ENCODE results near the gene NFIB.

The NFIB gene

DNA sequence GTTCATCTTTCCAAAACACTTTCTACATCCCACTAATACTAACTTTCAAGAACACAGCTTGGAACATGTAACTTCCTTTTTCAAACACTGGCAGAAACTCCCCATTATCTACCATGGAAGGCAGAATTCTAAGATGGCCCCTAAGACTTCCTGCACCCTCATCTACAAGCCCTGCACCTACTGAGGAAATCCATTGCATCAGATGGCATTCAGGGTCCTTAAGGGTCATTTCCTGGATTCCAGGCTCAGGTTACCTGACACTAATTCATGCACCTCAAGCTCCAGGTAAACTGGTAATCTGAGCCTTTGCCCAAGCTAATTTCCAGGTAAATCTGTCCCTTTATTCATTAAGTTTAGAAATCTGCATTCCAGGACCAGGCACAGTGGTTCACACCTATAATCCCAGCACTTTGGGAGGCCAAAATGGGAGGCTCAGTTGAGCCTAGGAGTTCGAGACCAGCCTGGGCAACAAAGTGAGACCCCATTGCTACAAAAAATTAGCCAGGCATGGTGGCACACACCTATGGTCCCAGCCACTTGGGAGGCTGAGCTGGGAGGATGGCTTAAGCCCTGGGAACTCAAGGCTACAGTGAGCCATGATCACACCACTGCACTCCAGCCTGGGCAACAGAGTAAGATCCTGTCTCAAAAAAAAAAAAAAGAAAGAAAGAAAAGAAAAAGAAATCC, 91.6 kb downstream of the NFIB start:
- TF ChIP-seq, protein P1, sequence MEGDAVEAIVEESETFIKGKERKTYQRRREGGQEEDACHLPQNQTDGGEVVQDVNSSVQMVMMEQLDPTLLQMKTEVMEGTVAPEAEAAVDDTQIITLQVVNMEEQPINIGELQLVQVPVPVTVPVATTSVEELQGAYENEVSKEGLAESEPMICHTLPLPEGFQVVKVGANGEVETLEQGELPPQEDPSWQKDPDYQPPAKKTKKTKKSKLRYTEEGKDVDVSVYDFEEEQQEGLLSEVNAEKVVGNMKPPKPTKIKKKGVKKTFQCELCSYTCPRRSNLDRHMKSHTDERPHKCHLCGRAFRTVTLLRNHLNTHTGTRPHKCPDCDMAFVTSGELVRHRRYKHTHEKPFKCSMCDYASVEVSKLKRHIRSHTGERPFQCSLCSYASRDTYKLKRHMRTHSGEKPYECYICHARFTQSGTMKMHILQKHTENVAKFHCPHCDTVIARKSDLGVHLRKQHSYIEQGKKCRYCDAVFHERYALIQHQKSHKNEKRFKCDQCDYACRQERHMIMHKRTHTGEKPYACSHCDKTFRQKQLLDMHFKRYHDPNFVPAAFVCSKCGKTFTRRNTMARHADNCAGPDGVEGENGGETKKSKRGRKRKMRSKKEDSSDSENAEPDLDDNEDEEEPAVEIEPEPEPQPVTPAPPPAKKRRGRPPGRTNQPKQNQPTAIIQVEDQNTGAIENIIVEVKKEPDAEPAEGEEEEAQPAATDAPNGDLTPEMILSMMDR (IDR thresholded peaks at IDR 0.05; ENCODE audit: low read depth, low read length), result no peak
- no peak overlapping the region for H3K4me3 ChIP-seq (ENCODE audit: low read depth, low read length)

DNA sequence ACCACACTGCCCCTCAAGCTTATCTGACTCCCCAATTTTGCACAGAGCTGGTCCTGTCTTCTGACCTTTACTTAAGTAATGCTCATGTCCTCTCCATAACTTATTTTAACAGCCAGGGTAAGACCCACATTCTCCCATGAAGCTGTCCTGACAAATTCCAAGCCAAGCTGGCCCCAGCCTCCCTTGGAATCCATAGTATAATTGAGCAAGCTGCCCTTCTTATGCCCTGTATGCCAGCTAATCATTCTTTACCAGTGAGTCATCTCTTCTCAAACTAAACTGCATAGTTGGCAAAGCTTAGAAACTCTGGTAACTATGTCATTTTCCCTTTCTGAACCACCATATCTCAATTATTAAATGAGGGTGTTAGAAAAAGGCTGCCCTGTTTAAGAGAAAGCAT, 92.4 kb downstream of the NFIB start:
- TF ChIP-seq, protein P1 (IDR thresholded peaks at IDR 0.05; ENCODE audit: low read depth, low read length), result no peak
- H3K4me3 ChIP-seq (ENCODE audit: low read depth, low read length), result no peak overlapping the region

DNA sequence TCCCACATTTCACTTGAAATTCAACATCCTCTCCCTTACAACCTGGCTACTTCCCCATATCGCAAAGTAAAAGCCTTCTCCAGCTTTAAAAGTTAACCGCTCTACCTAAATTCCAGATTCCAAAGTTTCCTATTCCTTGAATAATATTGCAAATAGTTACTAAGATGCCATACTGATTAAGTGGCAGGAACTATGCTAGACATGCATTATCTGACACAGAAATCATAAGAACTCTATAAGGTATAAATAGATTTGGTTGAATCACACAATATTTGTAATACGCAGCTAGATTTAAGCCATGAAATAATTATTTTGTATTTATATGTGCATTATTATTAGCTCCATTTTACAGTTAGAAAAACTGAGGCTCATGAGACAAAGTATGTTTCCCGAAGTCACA, 92.8 kb downstream of the NFIB start:
- TF ChIP-seq, protein P1 (IDR thresholded peaks at IDR 0.05; ENCODE audit: low read depth, low read length), result no peak
- H3K4me3 ChIP-seq (ENCODE audit: low read depth, low read length), result no peak overlapping the region

DNA sequence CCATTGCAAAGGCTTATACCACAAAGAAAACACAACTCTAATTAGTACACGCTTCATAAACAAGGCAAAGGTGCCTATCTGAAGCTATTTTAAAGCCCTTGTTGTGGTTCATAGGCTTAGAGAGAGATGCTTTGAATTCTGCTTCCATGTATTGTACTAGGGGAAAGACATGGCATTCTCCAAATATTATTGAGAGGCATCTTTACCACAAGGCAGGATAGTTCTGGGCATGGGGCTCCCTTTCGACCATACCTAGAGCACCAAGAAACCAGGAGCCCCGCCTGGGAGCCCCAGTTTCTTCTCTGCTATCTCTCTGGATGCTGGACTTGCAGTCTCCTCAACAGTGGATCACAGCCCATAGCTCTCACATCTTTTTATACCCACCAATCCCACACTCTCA, 93.7 kb downstream of the NFIB start:
- no peak overlapping the region for H3K4me3 ChIP-seq (ENCODE audit: low read depth, low read length)
- TF ChIP-seq, protein P1 (IDR thresholded peaks at IDR 0.05; ENCODE audit: low read depth, low read length), result no peak

DNA sequence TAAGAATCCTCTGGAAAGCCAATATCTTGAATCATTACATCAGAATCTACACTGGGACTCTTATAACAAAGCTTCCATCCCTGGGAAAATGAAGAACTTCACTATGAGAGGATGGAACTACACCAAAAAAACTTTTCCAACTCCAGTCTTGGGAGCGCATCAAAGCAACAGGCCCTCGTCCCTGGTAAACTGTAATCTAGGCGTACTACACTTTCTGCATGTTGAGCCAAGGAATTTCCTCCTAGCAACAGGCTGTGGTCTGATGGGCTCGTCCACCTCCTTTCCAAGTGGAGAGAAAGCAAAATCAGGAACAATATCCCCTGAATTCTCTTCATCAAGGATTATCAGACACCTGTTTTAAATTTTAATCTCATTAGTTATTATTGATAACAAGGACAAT, 94.1 kb downstream of the NFIB start:
- TF ChIP-seq, protein P1 (IDR thresholded peaks at IDR 0.05; ENCODE audit: low read depth, low read length), result no peak
- no peak overlapping the region for H3K4me3 ChIP-seq (ENCODE audit: low read depth, low read length)

DNA sequence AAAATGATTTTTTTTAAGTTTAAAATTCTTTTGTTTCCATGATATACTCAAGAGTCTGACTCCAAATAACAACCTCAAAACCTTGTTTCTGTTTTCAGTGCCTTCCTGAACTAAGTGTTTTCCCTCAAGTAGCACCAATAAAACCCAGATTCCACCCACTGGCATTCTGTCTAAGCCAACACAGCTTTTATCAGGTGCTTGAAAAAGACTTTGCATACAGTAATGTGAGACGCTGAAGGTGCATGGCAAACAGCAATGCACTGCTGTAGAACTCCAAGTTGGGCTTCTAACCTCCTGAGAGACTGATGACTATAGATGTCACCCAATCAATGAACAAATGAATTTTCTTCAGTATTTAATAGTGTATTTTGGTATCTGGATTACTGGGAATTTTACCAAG, 95.7 kb downstream of the NFIB start:
- no peak overlapping the region for H3K4me3 ChIP-seq (ENCODE audit: low read depth, low read length)
- TF ChIP-seq, protein P1 (IDR thresholded peaks at IDR 0.05; ENCODE audit: low read depth, low read length), result no peak

DNA sequence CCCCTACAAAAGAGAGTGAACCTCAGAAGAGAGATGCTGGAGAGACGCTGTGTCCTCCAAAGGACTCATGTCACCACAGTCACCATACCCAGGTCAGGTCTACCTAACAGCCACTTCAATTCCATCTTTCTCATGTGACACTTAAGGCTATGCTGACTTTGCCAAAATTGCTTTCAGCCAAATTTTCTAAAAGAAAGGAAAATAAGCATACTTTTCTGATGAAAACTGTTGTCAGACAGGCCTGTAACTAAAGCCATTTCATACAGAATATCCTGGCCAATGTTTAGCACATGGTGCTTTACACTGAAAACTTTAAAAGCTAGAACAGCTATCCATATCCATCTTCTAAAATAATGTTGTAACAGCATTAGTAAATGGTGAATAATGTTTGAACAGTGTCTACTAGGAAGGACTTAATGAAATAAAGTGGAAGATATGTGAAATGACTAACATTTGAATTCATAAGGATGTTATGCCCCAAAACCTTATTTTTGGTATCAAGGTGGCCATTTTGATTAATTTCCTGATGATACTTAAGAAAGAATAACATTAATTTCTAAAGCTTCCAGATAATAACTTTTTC, 97.2 kb downstream of the NFIB start:
- H3K4me3 ChIP-seq (ENCODE audit: low read depth, low read length), result no peak overlapping the region
- TF ChIP-seq, protein P1 (IDR thresholded peaks at IDR 0.05; ENCODE audit: low read depth, low read length), result no peak

All from WI38 (cell line).